ENCODE results near the gene RBM38. TPM values are rescaled to one million over a fixed set of nuclear protein-coding genes. Genes with fewer than 3 reads are reported as not detected.

RBM38 gene
- total RNA-seq, 4 donors from 2014 or later, result 6.2 to 13.3 (median 11.2) TPM

GRCh38 chr20:57374343-57374930 is 16.8 kb upstream of the RBM38 start:
- intact Hi-C loops (cut with DNase I; ENCODE audit: low total_unique reads), result no loop called here
- TF ChIP-seq CTCF (IDR thresholded peaks at IDR 0.05) (no peak), POLR2A (IDR thresholded peaks at IDR 0.05) (no peak)
- no peak overlapping the region for H3K4me3 ChIP-seq (ENCODE audit: low read depth, poor library complexity, severe bottlenecking)
- DNase-seq (ENCODE audit: low spot score in 2 of 2), result peak in 1 of 2 donors; percentile 36
- WGBS, 2 donors, result 80 to 82% methylated on average over 12 of the region's 12 CpGs

- H3K4me3 ChIP-seq (ENCODE audit: low read depth, poor library complexity, severe bottlenecking), result no peak overlapping the region
- intact Hi-C loops (cut with DNase I; ENCODE audit: low total_unique reads), result no loop called here
- TF ChIP-seq CTCF (IDR thresholded peaks at IDR 0.05), result no peak
- no peak for TF ChIP-seq POLR2A (IDR thresholded peaks at IDR 0.05)
- WGBS, 2 donors, result 76 to 83% methylated on average over 14 of the region's 14 CpGs
- DNase-seq (ENCODE audit: low spot score in 2 of 2), result peak in 1 of 2 donors; percentile 87
Observed at GRCh38 chr20:57374931-57375651, 16.1 kb upstream of the RBM38 start.

- H3K4me3 ChIP-seq (ENCODE audit: low read depth, poor library complexity, severe bottlenecking), result no peak overlapping the region
- TF ChIP-seq CTCF (IDR thresholded peaks at IDR 0.05) (no peak), POLR2A (IDR thresholded peaks at IDR 0.05) (no peak)
- DNase-seq (ENCODE audit: low spot score in 2 of 2), result peak in 1 of 2 donors; percentile 52
- intact Hi-C loops (cut with DNase I; ENCODE audit: low total_unique reads), result no loop called here
- WGBS, 2 donors, result 86 to 93% methylated on average over 10 of the region's 10 CpGs
Observed at GRCh38 chr20:57375652-57376230, 15.5 kb upstream of the RBM38 start.

GRCh38 chr20:57377350-57377749 is 13.8 kb upstream of the RBM38 start:
- 81 to 88% methylated on average over 13 of the region's 13 CpGs for WGBS, 2 donors
- peak in 1 of 2 donors; percentile 70 for DNase-seq (ENCODE audit: low spot score in 2 of 2)
- no peak overlapping the region for H3K4me3 ChIP-seq (ENCODE audit: low read depth, poor library complexity, severe bottlenecking)
- intact Hi-C loops (cut with DNase I; ENCODE audit: low total_unique reads), result no loop called here
- TF ChIP-seq POLR2A (IDR thresholded peaks at IDR 0.05) (no peak), CTCF (IDR thresholded peaks at IDR 0.05) (no peak)

GRCh38 chr20:57378107-57378506 is 13.1 kb upstream of the RBM38 start:
- peak in 1 of 2 donors; percentile 77 for DNase-seq (ENCODE audit: low spot score in 2 of 2)
- WGBS, 2 donors, result 86 to 89% methylated on average over 16 of the region's 16 CpGs
- TF ChIP-seq POLR2A (IDR thresholded peaks at IDR 0.05) (no peak), CTCF (IDR thresholded peaks at IDR 0.05) (no peak)
- H3K4me3 ChIP-seq (ENCODE audit: low read depth, poor library complexity, severe bottlenecking), result no peak overlapping the region
- intact Hi-C loops (cut with DNase I; ENCODE audit: low total_unique reads), result no loop called here

All from lower leg skin (tissue), 4 donors.